ENCODE measurements around the gene SPATA45. TPM values are rescaled to one million over a fixed set of nuclear protein-coding genes. Genes with fewer than 3 reads are reported as not detected.
"Not testable (repeated sequence)": the region's sequence is repeated elsewhere in the genome, so short reads cannot be mapped to it uniquely, and the experiment has no call there.

Gene SPATA45
- total and polyA plus RNA-seq, 4 donors: 0.28 TPM; not detected in 3

DNA sequence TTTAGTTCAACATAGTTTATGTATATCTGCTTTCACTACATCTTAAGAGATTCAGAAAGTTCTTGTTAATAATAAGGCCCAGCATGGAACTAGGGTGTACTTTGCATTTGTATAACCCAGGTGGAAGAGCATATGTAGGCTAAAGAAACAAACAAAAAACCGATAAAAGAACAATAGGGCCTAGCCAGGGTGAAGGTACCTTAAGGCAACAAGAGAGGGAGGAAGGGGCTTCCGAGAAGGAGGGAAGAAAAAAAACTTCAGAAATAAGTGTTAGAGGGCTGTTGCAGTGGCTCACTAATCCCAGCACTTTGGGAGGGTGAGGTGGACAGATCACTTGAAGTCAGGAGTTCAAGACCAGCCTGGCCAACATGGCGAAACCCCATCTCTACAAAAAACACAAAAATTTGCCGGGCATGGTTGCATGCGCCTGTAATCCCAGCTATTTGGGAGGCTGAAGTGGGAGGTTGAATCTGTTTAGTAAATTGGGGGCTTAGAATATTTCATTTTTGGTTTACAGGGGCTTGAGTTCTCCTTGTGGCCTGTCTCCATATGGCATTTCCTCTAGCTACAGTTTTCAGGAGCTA lies 4.7 kb upstream of the SPATA45 start:
- Histone ChIP-seq H3K27ac (ENCODE audit: low read depth in 1 of 2, low read length in 2 of 2) (no peak overlapping the region), H3K4me3 (ENCODE audit: low read depth in 1 of 3, low read length in 3 of 3) (no peak overlapping the region), H3K9ac (ENCODE audit: low read depth in 1 of 2, low read length in 2 of 2) (no peak overlapping the region), H3K4me1 (ENCODE audit: control insufficient read depth in 4 of 4, insufficient read depth in 4 of 4, low read length in 3 of 4) (peaks cover 0 to 6% (median 2%) of the 10 kb centered on the region in 4 donors), H3K36me3 (ENCODE audit: control insufficient read depth in 4 of 4, insufficient read depth in 3 of 4, low read depth in 1 of 4, low read length in 3 of 4) (no peaks in the 10 kb centered on the region), H3K27me3 (ENCODE audit: control insufficient read depth in 4 of 4, insufficient read depth in 4 of 4, low read length in 3 of 4) (no peaks in the 10 kb centered on the region), H3K9me3 (ENCODE audit: control insufficient read depth in 4 of 4, low read length in 3 of 4) (no peaks in the 10 kb centered on the region)
- WGBS: 90% methylated on average over 5 of the region's 5 CpGs
- DNase-seq (ENCODE audit: low spot score): no peak
- TF ChIP-seq YY1 (IDR thresholded peaks at IDR 0.05): no peak
- TF ChIP-seq RAD21 (IDR thresholded peaks at IDR 0.05): no peak
- no peak for TF ChIP-seq FOXA1 (IDR thresholded peaks at IDR 0.05)
- TF ChIP-seq REST (IDR thresholded peaks at IDR 0.05): no peak
- TF ChIP-seq EGR1 (IDR thresholded peaks at IDR 0.05; ENCODE audit: low read depth in 2 of 2): no peak
- TF ChIP-seq, protein P1, sequence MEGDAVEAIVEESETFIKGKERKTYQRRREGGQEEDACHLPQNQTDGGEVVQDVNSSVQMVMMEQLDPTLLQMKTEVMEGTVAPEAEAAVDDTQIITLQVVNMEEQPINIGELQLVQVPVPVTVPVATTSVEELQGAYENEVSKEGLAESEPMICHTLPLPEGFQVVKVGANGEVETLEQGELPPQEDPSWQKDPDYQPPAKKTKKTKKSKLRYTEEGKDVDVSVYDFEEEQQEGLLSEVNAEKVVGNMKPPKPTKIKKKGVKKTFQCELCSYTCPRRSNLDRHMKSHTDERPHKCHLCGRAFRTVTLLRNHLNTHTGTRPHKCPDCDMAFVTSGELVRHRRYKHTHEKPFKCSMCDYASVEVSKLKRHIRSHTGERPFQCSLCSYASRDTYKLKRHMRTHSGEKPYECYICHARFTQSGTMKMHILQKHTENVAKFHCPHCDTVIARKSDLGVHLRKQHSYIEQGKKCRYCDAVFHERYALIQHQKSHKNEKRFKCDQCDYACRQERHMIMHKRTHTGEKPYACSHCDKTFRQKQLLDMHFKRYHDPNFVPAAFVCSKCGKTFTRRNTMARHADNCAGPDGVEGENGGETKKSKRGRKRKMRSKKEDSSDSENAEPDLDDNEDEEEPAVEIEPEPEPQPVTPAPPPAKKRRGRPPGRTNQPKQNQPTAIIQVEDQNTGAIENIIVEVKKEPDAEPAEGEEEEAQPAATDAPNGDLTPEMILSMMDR (IDR thresholded peaks at IDR 0.05; ENCODE audit: low read depth, low read length, missing input control): no peak
- no peak for TF ChIP-seq ZBTB33 (IDR thresholded peaks at IDR 0.05)
- TF ChIP-seq RXRA (IDR thresholded peaks at IDR 0.05): no peak
- TF ChIP-seq, protein P2, sequence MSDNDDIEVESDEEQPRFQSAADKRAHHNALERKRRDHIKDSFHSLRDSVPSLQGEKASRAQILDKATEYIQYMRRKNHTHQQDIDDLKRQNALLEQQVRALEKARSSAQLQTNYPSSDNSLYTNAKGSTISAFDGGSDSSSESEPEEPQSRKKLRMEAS (IDR thresholded peaks at IDR 0.05): no peak

- H3K27ac ChIP-seq (ENCODE audit: low read depth in 1 of 2, low read length in 2 of 2); H3K4me3 ChIP-seq (ENCODE audit: low read depth in 1 of 3, low read length in 3 of 3); H3K36me3 ChIP-seq (ENCODE audit: control insufficient read depth in 4 of 4, insufficient read depth in 3 of 4, low read depth in 1 of 4, low read length in 3 of 4); H3K4me1 ChIP-seq (ENCODE audit: control insufficient read depth in 4 of 4, insufficient read depth in 4 of 4, low read length in 3 of 4); DNase-seq (ENCODE audit: low spot score); H3K9ac ChIP-seq (ENCODE audit: low read depth in 1 of 2, low read length in 2 of 2); H3K9me3 ChIP-seq (ENCODE audit: control insufficient read depth in 4 of 4, low read length in 3 of 4); H3K27me3 ChIP-seq (ENCODE audit: control insufficient read depth in 4 of 4, insufficient read depth in 4 of 4, low read length in 3 of 4): not testable (repeated sequence)
- 78% methylated on average over 3 of the region's 3 CpGs for WGBS
These were observed 2.9 kb downstream of the SPATA45 start for GRCh38 chr1:212844521-212844920.

- H3K4me1 ChIP-seq (ENCODE audit: control insufficient read depth in 4 of 4, insufficient read depth in 4 of 4, low read length in 3 of 4): no peaks in the 10 kb centered on the region
- no peak overlapping the region for H3K9ac ChIP-seq (ENCODE audit: low read depth in 1 of 2, low read length in 2 of 2)
- H3K9me3 ChIP-seq (ENCODE audit: control insufficient read depth in 4 of 4, low read length in 3 of 4): no peaks in the 10 kb centered on the region
- DNase-seq (ENCODE audit: low spot score): no peak
- H3K27me3 ChIP-seq (ENCODE audit: control insufficient read depth in 4 of 4, insufficient read depth in 4 of 4, low read length in 3 of 4): no peaks in the 10 kb centered on the region
- H3K4me3 ChIP-seq (ENCODE audit: low read depth in 1 of 3, low read length in 3 of 3): no peak overlapping the region
- no peaks in the 10 kb centered on the region for H3K36me3 ChIP-seq (ENCODE audit: control insufficient read depth in 4 of 4, insufficient read depth in 3 of 4, low read depth in 1 of 4, low read length in 3 of 4)
- no peak overlapping the region for H3K27ac ChIP-seq (ENCODE audit: low read depth in 1 of 2, low read length in 2 of 2)
- TF ChIP-seq, protein P1 (IDR thresholded peaks at IDR 0.05; ENCODE audit: low read depth, low read length, missing input control): no peak
- TF ChIP-seq ZBTB33 (IDR thresholded peaks at IDR 0.05): no peak
- no peak for TF ChIP-seq HNF4A (conservative IDR thresholded peaks at IDR 0.05)
- no peak for TF ChIP-seq SP1 (IDR thresholded peaks at IDR 0.05)
- 97% methylated on average over 5 of the region's 5 CpGs for WGBS
These were observed 9.3 kb downstream of the SPATA45 start for GRCh38 chr1:212838145-212838544.

All from liver (tissue), 9 donors.